ENCODE results near the gene PCBP2.

GRCh38 chr12:53502331-53502730, 50.4 kb downstream of the PCBP2 start:
- no peak for TF ChIP-seq CTCF (IDR thresholded peaks at IDR 0.05)
- no peak for TF ChIP-seq POLR2AphosphoS5 (IDR thresholded peaks at IDR 0.05)
- TF ChIP-seq POLR2A (IDR thresholded peaks at IDR 0.05), result no peak
